SK-N-SH treated with all-trans-retinoic acid at 6 μM for 48 hours (cell line): ENCODE results near the gene LONP2.

Experiments used
- ATAC-seq: fragments of 200-7000 bp; cut with Tn5 transposase; 3 replicates; pipeline ENCODE4 v1.9.1; 2020; ENCODE audit warnings: mild to moderate bottlenecking, moderate library complexity
- ARNTL ChIP-seq: fragments of 450-650 bp; formaldehyde crosslinking; IDR thresholded peaks from 2 replicates; pipeline ENCODE4 v1.5.0; 2020; ENCODE audit warnings: low read depth, mild to moderate bottlenecking, moderate library complexity, borderline replicate concordance
- BACH2 ChIP-seq: fragments of 250-450 bp; sonication (Bioruptor Pico); IDR thresholded peaks from 2 replicates; pipeline ENCODE4 v1.9.0; 2021; ENCODE audit warnings: mild to moderate bottlenecking, borderline replicate concordance
- ESRRG ChIP-seq: fragments of 250-450 bp; sonication (Bioruptor Pico); IDR thresholded peaks from 2 replicates; pipeline ENCODE4 v1.6.1; 2021; ENCODE audit warnings: mild to moderate bottlenecking
- ISL1 ChIP-seq: fragments of 250-450 bp; sonication (Bioruptor Pico); IDR thresholded peaks from 2 replicates; pipeline ENCODE4 v2.1.2; 2022; ENCODE audit warnings: mild to moderate bottlenecking, moderate library complexity
- OSR1 ChIP-seq: fragments of 250-450 bp; sonication (Bioruptor Pico); IDR thresholded peaks from 2 replicates; pipeline ENCODE4 v1.8.0; 2022; ENCODE audit warnings: moderate library complexity, mild to moderate bottlenecking, inconsistent platforms
- PPARA ChIP-seq: fragments of 250-450 bp; sonication (Bioruptor Pico); IDR thresholded peaks from 2 replicates; pipeline ENCODE4 v1.5.0; 2020; ENCODE audit warnings: mild to moderate bottlenecking, borderline replicate concordance
- RARB ChIP-seq: fragments of 250-450 bp; sonication (Bioruptor Pico); IDR thresholded peaks from 2 replicates; pipeline ENCODE4 v1.8.0; 2021; ENCODE audit warnings: mild to moderate bottlenecking, moderate library complexity
- SNAI2 ChIP-seq: fragments of 250-450 bp; sonication (Bioruptor Pico); IDR thresholded peaks from 2 replicates; pipeline ENCODE4 v1.5.0; 2020; ENCODE audit warnings: mild to moderate bottlenecking, moderate library complexity
- TCF4 ChIP-seq: fragments of 250-450 bp; sonication (Bioruptor Pico); IDR thresholded peaks from 2 replicates; pipeline ENCODE4 v1.8.0; 2021; ENCODE audit warnings: mild to moderate bottlenecking, moderate library complexity, borderline replicate concordance
- TOX ChIP-seq: fragments of 250-450 bp; sonication (Bioruptor Pico); IDR thresholded peaks from 2 replicates; pipeline ENCODE4 v1.8.0; 2021; ENCODE audit warnings: mild to moderate bottlenecking, moderate library complexity, borderline replicate concordance
- ZFP3 ChIP-seq: fragments of 250-450 bp; sonication (Bioruptor Pico); IDR thresholded peaks from 2 replicates; pipeline ENCODE4 v1.5.0; 2020; ENCODE audit warnings: mild to moderate bottlenecking, moderate library complexity
- ZFP30 ChIP-seq: fragments of 450-650 bp; formaldehyde crosslinking; IDR thresholded peaks from 2 replicates; pipeline ENCODE4 v1.5.0; 2022; ENCODE audit warnings: mild to moderate bottlenecking, moderate library complexity
- ZNF565 ChIP-seq: fragments of 450-650 bp; formaldehyde crosslinking; conservative IDR thresholded peaks from 2 replicates; pipeline ENCODE4 v1.5.0; 2020; ENCODE audit warnings: low read depth, mild to moderate bottlenecking, moderate library complexity
- ZNF70 ChIP-seq: fragments of 450-650 bp; formaldehyde crosslinking; IDR thresholded peaks from 2 replicates; pipeline ENCODE4 v1.5.0; 2020; ENCODE audit warnings: mild to moderate bottlenecking, moderate library complexity
- ZNF8 ChIP-seq: fragments of 450-650 bp; formaldehyde crosslinking; IDR thresholded peaks from 2 replicates; pipeline ENCODE4 v1.5.0; 2020; ENCODE audit warnings: mild to moderate bottlenecking, moderate library complexity
- TF ChIP-seq, protein P1 (sequence below): fragments of 250-450 bp; sonication (Bioruptor Pico); IDR thresholded peaks from 2 replicates; pipeline ENCODE4 v1.5.0; 2020; ENCODE audit warnings: mild to moderate bottlenecking, moderate library complexity
- TF ChIP-seq, protein P2 (sequence below): fragments of 250-450 bp; sonication (Bioruptor Pico); IDR thresholded peaks from 2 replicates; pipeline ENCODE4 v1.5.1; 2021; ENCODE audit warnings: mild to moderate bottlenecking, moderate library complexity
- TF ChIP-seq, protein P3 (sequence below): fragments of 250-450 bp; sonication (Bioruptor Pico); IDR thresholded peaks from 2 replicates; pipeline ENCODE4 v1.8.0; 2021; ENCODE audit warnings: low read depth, mild to moderate bottlenecking, moderate library complexity, borderline replicate concordance
- TF ChIP-seq, protein P4 (sequence below): fragments of 250-450 bp; sonication (Bioruptor Pico); IDR thresholded peaks from 2 replicates; pipeline ENCODE4 v1.8.0; 2020; ENCODE audit warnings: mild to moderate bottlenecking, moderate library complexity, borderline replicate concordance
- TF ChIP-seq, protein P5 (sequence below): fragments of 250-450 bp; sonication (Bioruptor Pico); IDR thresholded peaks from 2 replicates; pipeline ENCODE4 v1.5.1; 2020; ENCODE audit warnings: low read depth, mild to moderate bottlenecking, moderate library complexity

LONP2 gene

DNA sequence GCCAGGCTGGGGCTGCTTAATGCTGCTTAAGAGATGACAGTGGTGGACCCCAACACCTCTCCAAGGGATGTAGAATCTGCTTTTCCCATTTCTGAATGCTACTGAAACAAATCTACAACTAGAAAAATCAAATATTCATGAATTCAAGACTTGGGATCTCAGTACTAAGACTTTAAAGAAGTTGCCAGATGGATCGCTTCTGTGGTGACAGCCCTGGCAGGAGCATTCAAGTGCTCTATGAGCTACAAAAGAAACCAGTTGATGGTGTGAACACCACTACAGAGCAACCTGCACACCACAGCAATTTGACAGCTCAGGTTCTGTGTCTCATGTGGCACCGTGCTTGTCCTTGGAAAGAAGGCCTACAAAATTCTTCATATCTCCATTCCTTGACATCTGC, 98.5 kb downstream of the LONP2 start:
- TF ChIP-seq PPARA (CRISPR knock-in tag) (no peak), ZFP30 (CRISPR knock-in tag) (no peak), TCF4 (CRISPR knock-in tag) (no peak), ARNTL (CRISPR knock-in tag) (no peak), ZNF70 (CRISPR knock-in tag) (no peak), BACH2 (CRISPR knock-in tag) (no peak), TOX (CRISPR knock-in tag) (no peak), ZFP3 (CRISPR knock-in tag) (no peak), OSR1 (CRISPR knock-in tag) (no peak), SNAI2 (CRISPR knock-in tag) (no peak)
- TF ChIP-seq, protein P1, sequence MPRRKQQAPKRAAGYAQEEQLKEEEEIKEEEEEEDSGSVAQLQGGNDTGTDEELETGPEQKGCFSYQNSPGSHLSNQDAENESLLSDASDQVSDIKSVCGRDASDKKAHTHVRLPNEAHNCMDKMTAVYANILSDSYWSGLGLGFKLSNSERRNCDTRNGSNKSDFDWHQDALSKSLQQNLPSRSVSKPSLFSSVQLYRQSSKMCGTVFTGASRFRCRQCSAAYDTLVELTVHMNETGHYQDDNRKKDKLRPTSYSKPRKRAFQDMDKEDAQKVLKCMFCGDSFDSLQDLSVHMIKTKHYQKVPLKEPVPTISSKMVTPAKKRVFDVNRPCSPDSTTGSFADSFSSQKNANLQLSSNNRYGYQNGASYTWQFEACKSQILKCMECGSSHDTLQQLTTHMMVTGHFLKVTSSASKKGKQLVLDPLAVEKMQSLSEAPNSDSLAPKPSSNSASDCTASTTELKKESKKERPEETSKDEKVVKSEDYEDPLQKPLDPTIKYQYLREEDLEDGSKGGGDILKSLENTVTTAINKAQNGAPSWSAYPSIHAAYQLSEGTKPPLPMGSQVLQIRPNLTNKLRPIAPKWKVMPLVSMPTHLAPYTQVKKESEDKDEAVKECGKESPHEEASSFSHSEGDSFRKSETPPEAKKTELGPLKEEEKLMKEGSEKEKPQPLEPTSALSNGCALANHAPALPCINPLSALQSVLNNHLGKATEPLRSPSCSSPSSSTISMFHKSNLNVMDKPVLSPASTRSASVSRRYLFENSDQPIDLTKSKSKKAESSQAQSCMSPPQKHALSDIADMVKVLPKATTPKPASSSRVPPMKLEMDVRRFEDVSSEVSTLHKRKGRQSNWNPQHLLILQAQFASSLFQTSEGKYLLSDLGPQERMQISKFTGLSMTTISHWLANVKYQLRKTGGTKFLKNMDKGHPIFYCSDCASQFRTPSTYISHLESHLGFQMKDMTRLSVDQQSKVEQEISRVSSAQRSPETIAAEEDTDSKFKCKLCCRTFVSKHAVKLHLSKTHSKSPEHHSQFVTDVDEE (CRISPR knock-in tag), result no peak
- TF ChIP-seq, protein P2, sequence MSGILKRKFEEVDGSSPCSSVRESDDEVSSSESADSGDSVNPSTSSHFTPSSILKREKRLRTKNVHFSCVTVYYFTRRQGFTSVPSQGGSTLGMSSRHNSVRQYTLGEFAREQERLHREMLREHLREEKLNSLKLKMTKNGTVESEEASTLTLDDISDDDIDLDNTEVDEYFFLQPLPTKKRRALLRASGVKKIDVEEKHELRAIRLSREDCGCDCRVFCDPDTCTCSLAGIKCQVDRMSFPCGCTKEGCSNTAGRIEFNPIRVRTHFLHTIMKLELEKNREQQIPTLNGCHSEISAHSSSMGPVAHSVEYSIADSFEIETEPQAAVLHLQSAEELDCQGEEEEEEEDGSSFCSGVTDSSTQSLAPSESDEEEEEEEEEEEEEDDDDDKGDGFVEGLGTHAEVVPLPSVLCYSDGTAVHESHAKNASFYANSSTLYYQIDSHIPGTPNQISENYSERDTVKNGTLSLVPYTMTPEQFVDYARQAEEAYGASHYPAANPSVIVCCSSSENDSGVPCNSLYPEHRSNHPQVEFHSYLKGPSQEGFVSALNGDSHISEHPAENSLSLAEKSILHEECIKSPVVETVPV, result no peak
- TF ChIP-seq, protein P3, sequence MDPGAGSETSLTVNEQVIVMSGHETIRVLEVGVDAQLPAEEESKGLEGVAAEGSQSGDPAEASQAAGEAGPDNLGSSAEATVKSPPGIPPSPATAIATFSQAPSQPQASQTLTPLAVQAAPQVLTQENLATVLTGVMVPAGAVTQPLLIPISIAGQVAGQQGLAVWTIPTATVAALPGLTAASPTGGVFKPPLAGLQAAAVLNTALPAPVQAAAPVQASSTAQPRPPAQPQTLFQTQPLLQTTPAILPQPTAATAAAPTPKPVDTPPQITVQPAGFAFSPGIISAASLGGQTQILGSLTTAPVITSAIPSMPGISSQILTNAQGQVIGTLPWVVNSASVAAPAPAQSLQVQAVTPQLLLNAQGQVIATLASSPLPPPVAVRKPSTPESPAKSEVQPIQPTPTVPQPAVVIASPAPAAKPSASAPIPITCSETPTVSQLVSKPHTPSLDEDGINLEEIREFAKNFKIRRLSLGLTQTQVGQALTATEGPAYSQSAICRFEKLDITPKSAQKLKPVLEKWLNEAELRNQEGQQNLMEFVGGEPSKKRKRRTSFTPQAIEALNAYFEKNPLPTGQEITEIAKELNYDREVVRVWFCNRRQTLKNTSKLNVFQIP, result no peak
- TF ChIP-seq, protein P4, sequence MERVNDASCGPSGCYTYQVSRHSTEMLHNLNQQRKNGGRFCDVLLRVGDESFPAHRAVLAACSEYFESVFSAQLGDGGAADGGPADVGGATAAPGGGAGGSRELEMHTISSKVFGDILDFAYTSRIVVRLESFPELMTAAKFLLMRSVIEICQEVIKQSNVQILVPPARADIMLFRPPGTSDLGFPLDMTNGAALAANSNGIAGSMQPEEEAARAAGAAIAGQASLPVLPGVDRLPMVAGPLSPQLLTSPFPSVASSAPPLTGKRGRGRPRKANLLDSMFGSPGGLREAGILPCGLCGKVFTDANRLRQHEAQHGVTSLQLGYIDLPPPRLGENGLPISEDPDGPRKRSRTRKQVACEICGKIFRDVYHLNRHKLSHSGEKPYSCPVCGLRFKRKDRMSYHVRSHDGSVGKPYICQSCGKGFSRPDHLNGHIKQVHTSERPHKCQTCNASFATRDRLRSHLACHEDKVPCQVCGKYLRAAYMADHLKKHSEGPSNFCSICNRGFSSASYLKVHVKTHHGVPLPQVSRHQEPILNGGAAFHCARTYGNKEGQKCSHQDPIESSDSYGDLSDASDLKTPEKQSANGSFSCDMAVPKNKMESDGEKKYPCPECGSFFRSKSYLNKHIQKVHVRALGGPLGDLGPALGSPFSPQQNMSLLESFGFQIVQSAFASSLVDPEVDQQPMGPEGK (CRISPR knock-in tag), result no peak
- no peak for ATAC-seq

DNA sequence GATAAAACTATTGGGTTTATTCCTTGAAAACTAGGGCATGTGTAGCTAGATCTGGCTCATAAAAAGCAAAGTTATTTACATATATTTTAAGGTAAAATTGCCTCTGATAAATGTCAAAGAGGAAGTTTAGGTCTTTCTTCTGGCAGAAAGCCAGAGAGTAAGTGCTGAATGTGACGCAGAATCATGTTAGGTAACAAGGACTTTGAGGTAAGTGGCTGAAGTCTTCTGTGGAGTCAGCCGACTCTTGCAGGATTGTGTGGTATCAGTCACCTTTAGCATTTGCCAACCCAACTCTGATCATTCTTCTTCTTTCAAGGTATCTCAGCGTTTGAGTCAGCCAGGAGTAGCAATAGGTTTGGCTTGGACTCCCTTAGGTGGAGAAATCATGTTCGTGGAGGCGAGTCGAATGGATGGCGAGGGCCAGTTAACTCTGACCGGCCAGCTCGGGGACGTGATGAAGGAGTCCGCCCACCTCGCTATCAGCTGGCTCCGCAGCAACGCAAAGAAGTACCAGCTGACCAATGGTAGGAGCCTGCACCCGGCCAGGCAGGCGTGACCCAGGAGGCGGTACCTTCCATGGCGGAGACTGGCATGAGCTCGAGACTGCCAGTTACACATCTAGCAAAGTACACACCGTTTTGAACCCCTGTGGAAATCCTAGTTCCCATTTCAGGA, 103.2 kb downstream of the LONP2 start:
- ATAC-seq, result no peak
- TF ChIP-seq ZNF565 (CRISPR knock-in tag), result no peak
- TF ChIP-seq OSR1 (CRISPR knock-in tag), result no peak

DNA sequence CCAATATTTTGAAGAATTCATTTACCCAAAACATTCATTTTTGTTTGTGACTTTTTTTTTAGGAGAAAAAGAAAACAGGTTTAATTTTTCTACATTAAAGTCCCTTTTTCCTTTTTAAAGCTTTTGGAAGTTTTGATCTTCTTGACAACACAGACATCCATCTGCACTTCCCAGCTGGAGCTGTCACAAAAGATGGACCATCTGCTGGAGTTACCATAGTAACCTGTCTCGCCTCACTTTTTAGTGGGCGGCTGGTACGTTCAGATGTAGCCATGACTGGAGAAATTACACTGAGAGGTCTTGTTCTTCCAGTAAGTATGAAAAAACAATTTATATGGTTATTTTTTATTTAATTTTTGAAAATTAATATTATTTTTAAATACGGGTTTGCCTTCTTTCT, 103.9 kb downstream of the LONP2 start:
- ATAC-seq, result no peak
- TF ChIP-seq ZNF8 (CRISPR knock-in tag), result no peak
- no peak for TF ChIP-seq ZNF565 (CRISPR knock-in tag)
- no peak for TF ChIP-seq RARB (CRISPR knock-in tag)
- TF ChIP-seq, protein P3, result no peak
- TF ChIP-seq ARNTL (CRISPR knock-in tag), result no peak
- TF ChIP-seq TCF4 (CRISPR knock-in tag), result no peak
- no peak for TF ChIP-seq ISL1 (CRISPR knock-in tag)
- no peak for TF ChIP-seq BACH2 (CRISPR knock-in tag)
- TF ChIP-seq, protein P5, sequence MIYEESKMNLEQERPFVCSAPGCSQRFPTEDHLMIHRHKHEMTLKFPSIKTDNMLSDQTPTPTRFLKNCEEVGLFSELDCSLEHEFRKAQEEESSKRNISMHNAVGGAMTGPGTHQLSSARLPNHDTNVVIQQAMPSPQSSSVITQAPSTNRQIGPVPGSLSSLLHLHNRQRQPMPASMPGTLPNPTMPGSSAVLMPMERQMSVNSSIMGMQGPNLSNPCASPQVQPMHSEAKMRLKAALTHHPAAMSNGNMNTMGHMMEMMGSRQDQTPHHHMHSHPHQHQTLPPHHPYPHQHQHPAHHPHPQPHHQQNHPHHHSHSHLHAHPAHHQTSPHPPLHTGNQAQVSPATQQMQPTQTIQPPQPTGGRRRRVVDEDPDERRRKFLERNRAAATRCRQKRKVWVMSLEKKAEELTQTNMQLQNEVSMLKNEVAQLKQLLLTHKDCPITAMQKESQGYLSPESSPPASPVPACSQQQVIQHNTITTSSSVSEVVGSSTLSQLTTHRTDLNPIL, result no peak
- no peak for TF ChIP-seq ESRRG (CRISPR knock-in tag)
- TF ChIP-seq ZFP3 (CRISPR knock-in tag), result no peak
- TF ChIP-seq, protein P1 (CRISPR knock-in tag), result no peak
- TF ChIP-seq, protein P4 (CRISPR knock-in tag), result no peak
